Osteoblast (primary cell): ENCODE results near the gene PIGR. TPM values are rescaled to one million over a fixed set of nuclear protein-coding genes. Genes with fewer than 3 reads are reported as not detected.

Experiments
- DNase-seq: peaks from one replicate; pipeline ENCODE4 v3.0.0; 2011; ENCODE audit warnings: low spot score, mixed read lengths; ENCODE audit not compliant: insufficient read length; ENCODE audit errors: missing footprints
- H2AFZ ChIP-seq: 2 replicates; pipeline ENCODE4 v1.6.0; 2011; ENCODE audit warnings: mild to moderate bottlenecking, low read length
- H3K27ac ChIP-seq: 2 replicates; pipeline ENCODE4 v1.5.1; 2011; ENCODE audit warnings: mild to moderate bottlenecking, low read depth, low read length, moderate library complexity
- H3K27me3 ChIP-seq: 2 replicates; pipeline ENCODE4 v1.6.0; 2012; ENCODE audit warnings: mild to moderate bottlenecking, control low read depth, inconsistent platforms, low read length, moderate library complexity; ENCODE audit not compliant: insufficient read depth
- H3K36me3 ChIP-seq: 2 replicates; pipeline ENCODE4 v1.5.1; 2011; ENCODE audit warnings: mild to moderate bottlenecking, low read length, control low read depth, moderate library complexity; ENCODE audit not compliant: insufficient read depth
- H3K4me1 ChIP-seq: 2 replicates; pipeline ENCODE4 v1.5.1; 2011; ENCODE audit warnings: mild to moderate bottlenecking, low read length, control low read depth, moderate library complexity; ENCODE audit not compliant: insufficient read depth
- H3K4me2 ChIP-seq: 2 replicates; pipeline ENCODE4 v1.6.0; 2011; ENCODE audit warnings: mild to moderate bottlenecking, low read length; ENCODE audit not compliant: insufficient read depth
- H3K4me3 ChIP-seq: fragments of 200-600 bp; sonication (generic); 3 replicates; pipeline ENCODE4 v1.5.1; 2012; ENCODE audit warnings: mild to moderate bottlenecking, low read length, inconsistent platforms; ENCODE audit not compliant: insufficient read depth
- H3K79me2 ChIP-seq: 2 replicates; pipeline ENCODE4 v1.6.0; 2012; ENCODE audit warnings: mild to moderate bottlenecking, low read length, control low read depth, inconsistent platforms; ENCODE audit not compliant: insufficient read depth
- H3K9me3 ChIP-seq: 2 replicates; pipeline ENCODE4 v1.5.1; 2011; ENCODE audit warnings: low read depth, low read length, control low read depth
- H4K20me1 ChIP-seq: 2 replicates; pipeline ENCODE4 v1.6.0; 2012; ENCODE audit warnings: mild to moderate bottlenecking, low read length, control low read depth; ENCODE audit not compliant: insufficient read depth
- total RNA-seq: library from RNA; depleted of rRNA; stranded (reverse); fragments of >200 nt; gene quantifications from 2 replicates; pipeline ENCODE4 v1.2.3, GENCODE V29; 2012
- TF ChIP-seq, protein P1 (sequence below): IDR thresholded peaks from 2 replicates; pipeline ENCODE4 v1.5.1; 2011; ENCODE audit warnings: mild to moderate bottlenecking, low read depth, low read length, moderate library complexity; ENCODE audit errors: extremely low read depth

PIGR gene
- total RNA-seq, 1 donor, result not detected

DNA sequence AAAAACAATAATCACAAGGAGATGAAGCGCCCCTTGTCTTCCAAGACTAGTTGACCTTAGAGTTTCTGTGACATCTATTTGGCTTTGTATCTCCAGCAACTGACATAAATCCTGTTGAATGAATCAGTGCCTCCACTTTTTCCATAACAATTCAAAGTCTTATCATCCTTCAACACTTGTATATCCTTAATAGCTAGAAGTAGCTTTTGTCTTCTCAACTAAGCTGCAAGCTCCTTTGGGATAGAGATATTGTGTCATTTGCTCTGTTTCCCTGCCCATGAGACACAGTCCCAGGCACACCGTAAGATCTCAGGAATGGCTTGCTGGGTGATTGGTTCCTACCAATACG is 5.7 kb downstream of the PIGR start:
- Histone ChIP-seq H3K4me2 (no peak overlapping the region), H3K27ac (no peak overlapping the region), H4K20me1 (no peaks in the 10 kb centered on the region), H3K79me2 (no peaks in the 10 kb centered on the region), H2AFZ (no peak overlapping the region), H3K4me3 (no peak overlapping the region), H3K27me3 (peaks cover 35% of the 10 kb centered on the region), H3K9me3 (no peaks in the 10 kb centered on the region), H3K36me3 (no peaks in the 10 kb centered on the region), H3K4me1 (no peaks in the 10 kb centered on the region)
- TF ChIP-seq, protein P1, sequence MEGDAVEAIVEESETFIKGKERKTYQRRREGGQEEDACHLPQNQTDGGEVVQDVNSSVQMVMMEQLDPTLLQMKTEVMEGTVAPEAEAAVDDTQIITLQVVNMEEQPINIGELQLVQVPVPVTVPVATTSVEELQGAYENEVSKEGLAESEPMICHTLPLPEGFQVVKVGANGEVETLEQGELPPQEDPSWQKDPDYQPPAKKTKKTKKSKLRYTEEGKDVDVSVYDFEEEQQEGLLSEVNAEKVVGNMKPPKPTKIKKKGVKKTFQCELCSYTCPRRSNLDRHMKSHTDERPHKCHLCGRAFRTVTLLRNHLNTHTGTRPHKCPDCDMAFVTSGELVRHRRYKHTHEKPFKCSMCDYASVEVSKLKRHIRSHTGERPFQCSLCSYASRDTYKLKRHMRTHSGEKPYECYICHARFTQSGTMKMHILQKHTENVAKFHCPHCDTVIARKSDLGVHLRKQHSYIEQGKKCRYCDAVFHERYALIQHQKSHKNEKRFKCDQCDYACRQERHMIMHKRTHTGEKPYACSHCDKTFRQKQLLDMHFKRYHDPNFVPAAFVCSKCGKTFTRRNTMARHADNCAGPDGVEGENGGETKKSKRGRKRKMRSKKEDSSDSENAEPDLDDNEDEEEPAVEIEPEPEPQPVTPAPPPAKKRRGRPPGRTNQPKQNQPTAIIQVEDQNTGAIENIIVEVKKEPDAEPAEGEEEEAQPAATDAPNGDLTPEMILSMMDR, result no peak
- no peak for DNase-seq

DNA sequence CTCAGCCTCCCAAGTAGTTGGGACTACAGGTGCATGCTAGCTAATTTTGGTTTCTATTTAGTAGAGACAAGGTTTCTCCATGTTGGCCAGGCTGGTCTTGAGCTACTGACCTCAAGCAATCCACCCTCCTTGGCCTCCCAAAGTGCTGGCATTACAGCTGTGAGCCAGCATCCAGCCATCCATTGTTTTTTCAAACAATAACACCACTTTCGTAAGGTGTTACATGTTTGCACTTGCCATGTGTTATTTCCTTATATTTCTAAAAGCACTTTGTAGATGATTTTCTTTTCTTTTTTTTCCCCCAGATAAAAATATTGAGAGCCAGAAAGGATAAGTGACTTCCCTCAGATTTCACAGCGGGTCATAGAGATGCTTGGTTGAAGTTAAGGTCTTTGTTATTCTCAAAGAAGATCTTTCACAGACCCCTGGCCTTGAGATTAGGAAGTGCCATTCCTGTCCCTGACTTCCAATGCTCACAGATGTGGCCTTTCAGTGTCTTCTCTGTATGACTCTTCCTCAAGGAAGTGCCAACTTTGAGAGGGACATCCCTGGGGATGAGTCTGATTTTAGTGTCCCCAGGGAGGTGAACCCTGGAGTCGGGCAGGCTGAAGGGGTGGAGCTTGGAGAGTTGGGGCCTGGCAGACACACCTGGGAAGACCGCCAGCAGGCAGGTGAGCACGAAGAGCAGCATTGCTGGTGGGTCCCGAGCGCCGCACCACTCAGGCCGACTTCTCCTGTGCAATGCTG is 6.3 kb downstream of the PIGR start:
- Histone ChIP-seq H3K27ac (no peak overlapping the region), H3K9me3 (no peaks in the 10 kb centered on the region), H2AFZ (no peak overlapping the region), H3K36me3 (no peaks in the 10 kb centered on the region), H3K79me2 (no peaks in the 10 kb centered on the region), H3K4me3 (no peak overlapping the region), H3K4me1 (no peaks in the 10 kb centered on the region), H3K27me3 (peaks cover 35% of the 10 kb centered on the region), H3K4me2 (no peak overlapping the region), H4K20me1 (no peaks in the 10 kb centered on the region)
- no peak for DNase-seq
- TF ChIP-seq, protein P1, result no peak

DNA sequence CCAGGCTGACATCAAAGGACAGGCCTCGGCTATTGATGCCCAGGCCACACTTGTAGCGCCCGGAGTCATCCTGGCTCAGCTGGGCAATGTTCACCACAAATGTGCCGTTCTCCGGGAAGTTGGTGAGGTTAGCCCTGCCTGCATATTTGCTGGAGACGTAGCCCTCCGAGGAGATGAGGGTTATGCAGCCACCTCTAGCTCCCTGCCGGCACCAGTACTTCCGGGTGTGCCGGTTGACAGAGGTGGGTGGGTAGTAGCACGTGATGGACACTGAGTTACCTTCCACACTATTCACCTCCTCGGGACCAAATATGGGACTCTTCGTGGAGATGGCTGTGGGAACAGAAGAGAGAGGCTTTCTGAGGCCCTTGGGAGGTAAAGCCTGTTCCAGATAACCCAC is 7.1 kb downstream of the PIGR start:
- Histone ChIP-seq H3K4me2 (no peak overlapping the region), H2AFZ (no peak overlapping the region), H3K27ac (no peak overlapping the region), H3K27me3 (peaks cover 35% of the 10 kb centered on the region), H3K36me3 (no peaks in the 10 kb centered on the region), H3K9me3 (no peaks in the 10 kb centered on the region), H3K4me1 (no peaks in the 10 kb centered on the region), H3K4me3 (no peak overlapping the region), H4K20me1 (no peaks in the 10 kb centered on the region), H3K79me2 (no peaks in the 10 kb centered on the region)
- no peak for DNase-seq
- TF ChIP-seq, protein P1, result no peak

DNA sequence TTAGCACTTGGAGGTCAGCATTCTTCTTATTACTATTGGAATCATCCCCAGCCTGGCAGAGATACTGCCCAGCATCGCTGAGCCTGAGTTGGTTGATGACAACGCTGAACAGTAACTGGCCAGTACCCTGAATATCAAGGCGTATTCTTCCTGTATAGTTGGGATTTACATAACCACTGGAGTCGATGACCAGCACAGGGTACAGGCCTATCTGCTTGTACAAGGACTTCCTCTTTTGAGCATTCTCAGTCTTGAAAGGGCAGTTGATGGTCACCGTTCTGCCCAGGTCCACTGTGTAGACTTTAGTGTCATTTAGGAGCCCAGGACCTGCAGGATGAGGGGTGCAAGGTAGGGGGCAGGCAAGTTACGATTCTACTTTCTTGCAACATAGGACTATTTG is 8.8 kb downstream of the PIGR start:
- Histone ChIP-seq H4K20me1 (no peaks in the 10 kb centered on the region), H3K79me2 (no peaks in the 10 kb centered on the region), H3K4me2 (no peak overlapping the region), H2AFZ (no peak overlapping the region), H3K27ac (no peak overlapping the region), H3K27me3 (peaks cover 24% of the 10 kb centered on the region), H3K36me3 (no peaks in the 10 kb centered on the region), H3K9me3 (no peaks in the 10 kb centered on the region), H3K4me1 (no peaks in the 10 kb centered on the region), H3K4me3 (no peak overlapping the region)
- TF ChIP-seq, protein P1, result no peak
- DNase-seq, result no peak
